IMR-90 (cell line): Measurements from ENCODE around the gene HNRNPUL1. TPM values are rescaled to one million over a fixed set of nuclear protein-coding genes. Genes with fewer than 3 reads are reported as not detected.

Experiments used
- ATAC-seq: fragments of 200-7000 bp; cut with Tn5 transposase; 2 replicates; pipeline ENCODE4 v1.9.1; 2020; ENCODE audit warnings: low read depth, mild to moderate bottlenecking, moderate library complexity
- BruUV-seq: library from RNA; stranded (reverse); fragments of 400-500 nt; replicated peaks from 2 replicates; lab custom pipeline; 2021; lab: Mats Ljungman, UMichigan
- CTCF ChIA-PET: fragments of 300-600 bp; formaldehyde crosslinking; extraction: SDS; loops from one replicate; lab custom pipeline; 2021; ENCODE audit warnings: antibody characterized with exemption; lab: Yijun Ruan, JAX
- POLR2A ChIA-PET: fragments of 300-600 bp; sonication (Branson Sonifier 250); formaldehyde crosslinking; loops from one replicate; lab custom pipeline; 2022; ENCODE audit warnings: antibody characterized with exemption; ENCODE audit not compliant: unreplicated experiment; lab: Charles Lee
- DNase-seq: peaks from one replicate; pipeline ENCODE4 v3.0.0; 2013
- H2AFZ ChIP-seq: replicated peaks from 2 replicates; pipeline ENCODE3; 2013; ENCODE audit warnings: low read length, mild to moderate bottlenecking; ENCODE audit not compliant: poor library complexity
- H2AK5ac ChIP-seq: 2 replicates; pipeline ENCODE4 v1.6.1; 2013; ENCODE audit warnings: low read depth, low read length, inconsistent platforms
- H2AK9ac ChIP-seq: replicated peaks from 2 replicates; pipeline ENCODE3; 2013; ENCODE audit warnings: mild to moderate bottlenecking, low read depth, low read length, moderate library complexity; ENCODE audit not compliant: poor library complexity
- H2BK120ac ChIP-seq: 2 replicates; pipeline ENCODE4 v1.6.1; 2013; ENCODE audit warnings: low read depth, low read length, inconsistent platforms
- H2BK15ac ChIP-seq: 3 replicates; pipeline ENCODE4 v1.6.1; 2013; ENCODE audit warnings: low read depth, low read length, inconsistent platforms
- H2BK20ac ChIP-seq: 2 replicates; pipeline ENCODE4 v1.6.1; 2013; ENCODE audit warnings: low read depth, mild to moderate bottlenecking, inconsistent platforms, low read length, moderate library complexity
- H2BK5ac ChIP-seq: 2 replicates; pipeline ENCODE4 v1.6.1; 2013; ENCODE audit warnings: mild to moderate bottlenecking, low read depth, low read length, inconsistent platforms; ENCODE audit not compliant: poor library complexity, severe bottlenecking
- H3K14ac ChIP-seq: replicated peaks from 2 replicates; pipeline ENCODE4 v1.6.1; 2013; ENCODE audit warnings: low read depth, low read length, inconsistent platforms
- H3K18ac ChIP-seq: 2 replicates; pipeline ENCODE4 v1.6.1; 2013; ENCODE audit warnings: low read depth, low read length, control low read depth
- H3K23ac ChIP-seq: 2 replicates; pipeline ENCODE4 v1.6.1; 2013; ENCODE audit warnings: low read depth, low read length, inconsistent platforms
- H3K27ac ChIP-seq: 2 replicates; pipeline ENCODE4 v1.5.1; 2013; ENCODE audit warnings: mild to moderate bottlenecking, control low read depth, low read length; ENCODE audit not compliant: insufficient read depth
- H3K27me3 ChIP-seq: 2 replicates; pipeline ENCODE4 v1.6.1; 2013; ENCODE audit warnings: low read length; ENCODE audit not compliant: control insufficient read depth, insufficient read depth
- H3K36me3 ChIP-seq: 2 replicates; pipeline ENCODE4 v1.6.1; 2013; ENCODE audit warnings: low read length, mixed read lengths; ENCODE audit not compliant: control insufficient read depth, insufficient read depth
- H3K4ac ChIP-seq: 2 replicates; pipeline ENCODE4 v1.6.1; 2013; ENCODE audit warnings: low read depth, low read length, inconsistent platforms
- H3K4me1 ChIP-seq: 2 replicates; pipeline ENCODE4 v1.6.1; 2013; ENCODE audit warnings: low read length, mixed read lengths; ENCODE audit not compliant: control insufficient read depth, insufficient read depth
- H3K4me2 ChIP-seq: 2 replicates; pipeline ENCODE4 v1.6.1; 2013; ENCODE audit warnings: low read depth, mild to moderate bottlenecking, control low read depth, low read length, moderate library complexity
- H3K4me3 ChIP-seq: 2 replicates; pipeline ENCODE4 v1.5.1; 2013; ENCODE audit warnings: low read depth, mild to moderate bottlenecking, control low read depth, low read length, moderate library complexity; ENCODE audit not compliant: insufficient read depth
- H3K56ac ChIP-seq: 2 replicates; pipeline ENCODE4 v1.6.1; 2013; ENCODE audit warnings: low read length, inconsistent platforms; ENCODE audit not compliant: insufficient read depth; ENCODE audit errors: extremely low read depth
- H3K79me1 ChIP-seq, 2 experiments: 2 replicates each; pipeline ENCODE4 v1.6.1; 2013; ENCODE audit warnings: low read length in 2 of 2, inconsistent platforms in 1 of 2, low read depth in 1 of 2
- H3K9ac ChIP-seq: 2 replicates; pipeline ENCODE4 v1.6.1; 2013; ENCODE audit warnings: low read depth, low read length, control low read depth
- H3K9me1 ChIP-seq: 2 replicates; pipeline ENCODE4 v1.6.1; 2013; ENCODE audit warnings: low read length, inconsistent platforms; ENCODE audit not compliant: insufficient read depth
- H3K9me3 ChIP-seq: 2 replicates; pipeline ENCODE4 v1.6.1; 2013; ENCODE audit warnings: low read length; ENCODE audit not compliant: control insufficient read depth, insufficient read depth
- H4K20me1 ChIP-seq: 2 replicates; pipeline ENCODE4 v1.6.1; 2013; ENCODE audit warnings: low read length, inconsistent platforms; ENCODE audit not compliant: insufficient read depth
- H4K5ac ChIP-seq: 2 replicates; pipeline ENCODE4 v1.6.1; 2013; ENCODE audit warnings: mild to moderate bottlenecking, low read depth, low read length, control low read depth
- H4K8ac ChIP-seq, 2 experiments: 2 replicates each; pipeline ENCODE4 v1.6.1; 2013; ENCODE audit warnings: low read depth in 2 of 2, low read length in 2 of 2, control low read depth in 1 of 2, inconsistent platforms in 1 of 2
- H4K91ac ChIP-seq: 2 replicates; pipeline ENCODE4 v1.6.1; 2013; ENCODE audit warnings: low read depth, low read length, inconsistent platforms; ENCODE audit not compliant: insufficient read depth
- CTCF ChIP-seq: conservative IDR thresholded peaks from 2 replicates; pipeline ENCODE4 v1.5.1; 2012; ENCODE audit warnings: mild to moderate bottlenecking, low read depth, low read length, improper control_type of control experiment
- POLR2A ChIP-seq: IDR thresholded peaks from 2 replicates; pipeline ENCODE4 v1.6.1; 2012; ENCODE audit warnings: mild to moderate bottlenecking, low read depth, low read length
- WGBS, 2 experiments: methylation state at CpG; one replicate each; pipeline versions ENCODE4 v1.1.5 to v1.1.7; 2013; ENCODE audit warnings: missing lambda C conversion rate in 2 of 2; ENCODE audit not compliant: insufficient read length in 1 of 2; ENCODE audit errors: extremely low coverage in 2 of 2; 5-methylcytosine and 5-hydroxymethylcytosine counted together
- dilution Hi-C: fragments of 300-500 bp; cut with HindIII; formaldehyde crosslinking; loops from one replicate; pipeline ENCODE4 v1.14.3; 2018; ENCODE audit warnings: low sequenced_read_pairs; ENCODE audit not compliant: unreplicated experiment
- in situ Hi-C: fragments of 300-500 bp; cut with MboI; formaldehyde crosslinking; loops from 3 replicates; pipeline ENCODE4 v1.14.3; 2019; ENCODE audit warnings: low sequenced_read_pairs, inconsistent platforms, mixed read lengths
- intact Hi-C: fragments of 100-400 bp; cut with micrococcal nuclease; formaldehyde crosslinking; loops from 2 replicates; pipeline ENCODE4 v1.10.0; 2022
- polyA plus RNA-seq, 3 experiments: library from polyadenylated mRNA; depleted of rRNA; stranded (reverse); fragments of >200 nt; gene quantifications; 2 replicates each; pipeline ENCODE4 v1.2.3, GENCODE V29; 2012; ENCODE audit warnings: low replicate concordance in 1 of 3
- total RNA-seq: library from RNA; depleted of rRNA; stranded (reverse); fragments of >200 nt; gene quantifications from 2 replicates; pipeline ENCODE4 v1.2.3, GENCODE V29; 2012

Gene HNRNPUL1
- total and polyA plus RNA-seq, 2 of the 4 experiments (the other 2 are of a cell fraction): 50.7 to 67.3 TPM

- ChIA-PET CTCF (no interaction called here), POLR2A (no interaction called here)
- Histone ChIP-seq H2BK5ac (no peak overlapping the region), H3K23ac (no peak overlapping the region), H3K4me1 (no peaks in the 10 kb centered on the region), H4K8ac (peak overlapping the region in 1 of 2 experiments; percentile 14; a peak in 2 of 4 replicates), H2BK15ac (no peak overlapping the region), H3K27ac (no peak overlapping the region), H3K9me1 (no peaks in the 10 kb centered on the region), H3K27me3 (no peaks in the 10 kb centered on the region), H2AK5ac (no peak overlapping the region), H3K56ac (no peak overlapping the region), H4K91ac (no peak overlapping the region), H3K36me3 (peaks cover 79% of the 10 kb centered on the region), H3K9ac (no peak overlapping the region), H3K4me2 (no peak overlapping the region), H3K18ac (no peak overlapping the region), H4K5ac (no peak overlapping the region), H3K79me1 (peaks cover 41 to 74% of the 10 kb centered on the region in 2 experiments), H2AFZ (no peak overlapping the region), H4K20me1 (peaks cover 20% of the 10 kb centered on the region; the same call in 1 of the 2 replicates), H3K4ac (no peak overlapping the region), H2BK20ac (no peak overlapping the region), H3K4me3 (no peak overlapping the region), H3K14ac (no peak overlapping the region), H3K9me3 (no peaks in the 10 kb centered on the region), H2BK120ac (no peak overlapping the region), H2AK9ac (no peak overlapping the region)
- WGBS, 2 experiments: no CpG with 5 or more reads among the region's 9 CpGs
- in situ Hi-C loops: loop anchor here (25.0 kb wide), 1 partner anchor 588 kb away; no protein-coding TSS in a partner anchor
- ATAC-seq (no peak), DNase-seq (no peak)
- no TSS peak for BruUV-seq
- TF ChIP-seq POLR2A (peak; percentile 32; the same call in 1 of the 2 replicates), CTCF (no peak)
- dilution Hi-C loops: no loop called here
- intact Hi-C loops: no loop called here
Measured at GRCh38 chr19:41249707-41250423, 14.3 kb upstream of the HNRNPUL1 start.
